WTC11 (cell line): ENCODE results near the gene CEACAM18. TPM values are rescaled to one million over a fixed set of nuclear protein-coding genes. Genes with fewer than 3 reads are reported as not detected.

Experiments used
- ATAC-seq: fragments of 200-7000 bp; cut with Tn5 transposase; 2 replicates; pipeline ENCODE4 v1.10.0; 2021; ENCODE audit warnings: mild to moderate bottlenecking, moderate library complexity
- CTCF ChIA-PET: fragments of 300-600 bp; sonication (Branson Sonifier 250); formaldehyde crosslinking; loops from one replicate; lab custom pipeline; 2021; ENCODE audit warnings: antibody characterized with exemption; lab: Charles Lee
- POLR2A ChIA-PET: fragments of 350-600 bp; sonication (Branson Sonifier 250); formaldehyde crosslinking; loops from one replicate; lab custom pipeline; 2021; ENCODE audit warnings: antibody characterized with exemption; lab: Charles Lee
- DNase-seq: peaks from one replicate; pipeline ENCODE4 v3.0.0; 2021; ENCODE audit warnings: low spot score
- H3K27ac Mint-ChIP-seq: 2 replicates; pipeline ENCODE4 v1.8.0; 2021; ENCODE audit warnings: mixed read lengths
- H3K27me3 Mint-ChIP-seq: 2 replicates; pipeline ENCODE4 v1.8.0; 2021; ENCODE audit warnings: low read depth, mild to moderate bottlenecking, moderate library complexity, mixed read lengths
- H3K36me3 Mint-ChIP-seq: 2 replicates; pipeline ENCODE4 v1.8.0; 2021; ENCODE audit warnings: mixed read lengths
- H3K4me1 Mint-ChIP-seq: 2 replicates; pipeline ENCODE4 v1.8.0; 2022; ENCODE audit warnings: mixed read lengths
- H3K4me3 Mint-ChIP-seq: 2 replicates; pipeline ENCODE4 v1.8.0; 2021; ENCODE audit warnings: mild to moderate bottlenecking, moderate library complexity, mixed read lengths
- H3K9me3 Mint-ChIP-seq: 2 replicates; pipeline ENCODE4 v1.8.0; 2021; ENCODE audit warnings: mixed read lengths
- CREB1 ChIP-seq: sonication (generic); formaldehyde crosslinking; IDR thresholded peaks from 2 replicates; pipeline ENCODE4 v1.8.0; 2023; ENCODE audit warnings: mild to moderate bottlenecking, missing genetic modification reagents
- CREM ChIP-seq: sonication (generic); formaldehyde crosslinking; IDR thresholded peaks from 2 replicates; pipeline ENCODE4 v1.8.1; 2022; ENCODE audit warnings: mild to moderate bottlenecking, missing genetic modification reagents, moderate library complexity
- E2F1 ChIP-seq: sonication (generic); formaldehyde crosslinking; IDR thresholded peaks from 2 replicates; pipeline ENCODE4 v1.8.0; 2022; ENCODE audit warnings: mild to moderate bottlenecking, missing genetic modification reagents
- EMX1 ChIP-seq: fragments of 250-450 bp; sonication (Bioruptor Pico); IDR thresholded peaks from 2 replicates; pipeline ENCODE4 v1.8.0; 2021; ENCODE audit warnings: mild to moderate bottlenecking
- ERG ChIP-seq: fragments of 250-450 bp; sonication (Bioruptor Pico); IDR thresholded peaks from 2 replicates; pipeline ENCODE4 v1.8.0; 2021; ENCODE audit warnings: mild to moderate bottlenecking
- ESRRA ChIP-seq: sonication (generic); formaldehyde crosslinking; IDR thresholded peaks from 2 replicates; pipeline ENCODE4 v1.8.1; 2022; ENCODE audit warnings: mild to moderate bottlenecking, missing genetic modification reagents, borderline replicate concordance
- HMGA2 ChIP-seq: fragments of 250-450 bp; sonication (Bioruptor Pico); IDR thresholded peaks from 2 replicates; pipeline ENCODE4 v1.4.0; 2021; ENCODE audit warnings: mild to moderate bottlenecking, moderate library complexity
- KAT7 ChIP-seq: sonication (generic); formaldehyde crosslinking; IDR thresholded peaks from 2 replicates; pipeline ENCODE4 v1.8.1; 2023; ENCODE audit warnings: missing genetic modification reagents, mild to moderate bottlenecking, borderline replicate concordance
- MXD4 ChIP-seq: fragments of 250-450 bp; sonication (Bioruptor Pico); IDR thresholded peaks from 2 replicates; pipeline ENCODE4 v1.8.0; 2021; ENCODE audit warnings: mild to moderate bottlenecking, moderate library complexity, borderline replicate concordance
- MYBL2 ChIP-seq: sonication (generic); formaldehyde crosslinking; IDR thresholded peaks from 2 replicates; pipeline ENCODE4 v1.8.1; 2023; ENCODE audit warnings: mild to moderate bottlenecking, moderate library complexity, missing genetic modification reagents
- NFATC4 ChIP-seq: fragments of 250-450 bp; sonication (Bioruptor Pico); IDR thresholded peaks from 2 replicates; pipeline ENCODE4 v1.9.0; 2021; ENCODE audit warnings: mild to moderate bottlenecking
- NR1H2 ChIP-seq: sonication (generic); formaldehyde crosslinking; IDR thresholded peaks from 2 replicates; pipeline ENCODE4 v1.9.0; 2021; ENCODE audit warnings: mild to moderate bottlenecking, moderate library complexity, missing genetic modification reagents
- NR3C1 ChIP-seq: sonication (generic); formaldehyde crosslinking; conservative IDR thresholded peaks from 2 replicates; pipeline ENCODE4 v1.8.1; 2023; ENCODE audit warnings: low read depth, mild to moderate bottlenecking, missing genetic modification reagents
- ZNF219 ChIP-seq: sonication (generic); formaldehyde crosslinking; IDR thresholded peaks from 2 replicates; pipeline ENCODE4 v1.8.0; 2023; ENCODE audit warnings: missing genetic modification reagents, mild to moderate bottlenecking, borderline replicate concordance
- ZNF263 ChIP-seq: sonication (generic); formaldehyde crosslinking; IDR thresholded peaks from 2 replicates; pipeline ENCODE4 v1.8.1; 2022; ENCODE audit warnings: low read depth, mild to moderate bottlenecking, moderate library complexity, missing genetic modification reagents
- ZNF281 ChIP-seq: sonication (generic); formaldehyde crosslinking; IDR thresholded peaks from 2 replicates; pipeline ENCODE4 v1.8.0; 2023; ENCODE audit warnings: mild to moderate bottlenecking, missing genetic modification reagents
- ZNF532 ChIP-seq: fragments of 250-450 bp; sonication (Bioruptor Pico); IDR thresholded peaks from 2 replicates; pipeline ENCODE4 v1.9.0; 2021; ENCODE audit warnings: mild to moderate bottlenecking, borderline replicate concordance
- total RNA-seq: library from RNA; stranded (reverse); gene quantifications from 3 replicates; pipeline ENCODE4 v1.2.3, GENCODE V29; 2021
- TF ChIP-seq, protein P1 (sequence below): sonication (generic); formaldehyde crosslinking; IDR thresholded peaks from 2 replicates; pipeline ENCODE4 v1.8.1; 2023; ENCODE audit warnings: mild to moderate bottlenecking, missing genetic modification reagents
- TF ChIP-seq, protein P2 (sequence below): sonication (generic); formaldehyde crosslinking; conservative IDR thresholded peaks from 2 replicates; pipeline ENCODE4 v1.8.1; 2023; ENCODE audit warnings: mild to moderate bottlenecking, low read depth, missing genetic modification reagents, moderate library complexity
- TF ChIP-seq, protein P3 (sequence below): sonication (generic); formaldehyde crosslinking; IDR thresholded peaks from 2 replicates; pipeline ENCODE4 v1.8.0; 2023; ENCODE audit warnings: missing genetic modification reagents

Gene CEACAM18
- total RNA-seq, 1 experiment from 2014 or later: not detected

DNA sequence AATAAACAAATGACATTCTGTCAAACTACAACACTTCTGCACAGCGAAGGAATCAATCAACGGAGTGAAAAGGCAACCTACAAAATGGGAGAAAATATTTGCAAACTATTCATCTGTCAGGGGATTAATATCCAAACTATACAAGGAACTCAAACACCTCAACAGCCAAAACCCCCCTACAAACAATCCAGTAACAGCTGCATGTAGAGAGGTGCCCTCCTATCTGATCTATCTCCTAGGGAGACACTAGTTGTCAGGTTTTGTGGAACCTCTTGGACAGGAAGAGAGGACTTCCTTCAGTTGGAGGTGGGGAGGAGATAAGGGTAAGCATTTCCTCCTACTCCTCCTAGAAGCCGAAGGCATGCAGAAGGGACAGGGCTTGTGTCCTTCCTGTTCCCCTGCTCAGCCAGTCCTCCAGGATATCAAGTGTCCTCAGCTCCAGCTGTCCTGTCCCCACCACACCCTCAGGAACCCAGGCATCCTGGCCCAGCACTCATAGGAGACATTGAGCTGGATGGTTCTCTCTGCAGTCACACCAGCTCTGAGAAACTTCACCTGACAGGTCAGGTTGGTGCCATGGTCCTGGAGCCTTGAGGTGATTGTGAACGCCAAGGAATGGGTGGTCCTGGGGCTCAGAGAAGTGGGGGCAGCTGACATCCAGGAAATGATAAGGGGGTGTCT is 10.3 kb upstream of the CEACAM18 start:
- Mint-ChIP-seq H3K27ac (no peak overlapping the region), H3K4me3 (no peak overlapping the region), H3K9me3 (no peaks in the 10 kb centered on the region), H3K36me3 (no peaks in the 10 kb centered on the region), H3K4me1 (no peaks in the 10 kb centered on the region), H3K27me3 (peaks cover 65% of the 10 kb centered on the region)
- DNase-seq: no peak
- TF ChIP-seq ZNF532 (CRISPR knock-in tag) (no peak), ZNF281 (no peak), MXD4 (CRISPR knock-in tag) (no peak), ERG (CRISPR knock-in tag) (no peak), NR3C1 (CRISPR knock-in tag) (no peak), EMX1 (CRISPR knock-in tag) (no peak), ZNF219 (CRISPR knock-in tag) (no peak), HMGA2 (no peak), NR1H2 (CRISPR knock-in tag) (no peak), MYBL2 (no peak), KAT7 (CRISPR knock-in tag) (no peak), CREM (no peak)
- TF ChIP-seq, protein P1, sequence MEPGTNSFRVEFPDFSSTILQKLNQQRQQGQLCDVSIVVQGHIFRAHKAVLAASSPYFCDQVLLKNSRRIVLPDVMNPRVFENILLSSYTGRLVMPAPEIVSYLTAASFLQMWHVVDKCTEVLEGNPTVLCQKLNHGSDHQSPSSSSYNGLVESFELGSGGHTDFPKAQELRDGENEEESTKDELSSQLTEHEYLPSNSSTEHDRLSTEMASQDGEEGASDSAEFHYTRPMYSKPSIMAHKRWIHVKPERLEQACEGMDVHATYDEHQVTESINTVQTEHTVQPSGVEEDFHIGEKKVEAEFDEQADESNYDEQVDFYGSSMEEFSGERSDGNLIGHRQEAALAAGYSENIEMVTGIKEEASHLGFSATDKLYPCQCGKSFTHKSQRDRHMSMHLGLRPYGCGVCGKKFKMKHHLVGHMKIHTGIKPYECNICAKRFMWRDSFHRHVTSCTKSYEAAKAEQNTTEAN (CRISPR knock-in tag): no peak
- ATAC-seq: no peak
- ChIA-PET CTCF (interaction anchor here (0.7 to 1.9 kb wide), 7 partner anchors 46 to 193 kb away, joined by 3 to 8 read pairs (median 6); no protein-coding TSS in a partner anchor), POLR2A (no interaction called here)

DNA sequence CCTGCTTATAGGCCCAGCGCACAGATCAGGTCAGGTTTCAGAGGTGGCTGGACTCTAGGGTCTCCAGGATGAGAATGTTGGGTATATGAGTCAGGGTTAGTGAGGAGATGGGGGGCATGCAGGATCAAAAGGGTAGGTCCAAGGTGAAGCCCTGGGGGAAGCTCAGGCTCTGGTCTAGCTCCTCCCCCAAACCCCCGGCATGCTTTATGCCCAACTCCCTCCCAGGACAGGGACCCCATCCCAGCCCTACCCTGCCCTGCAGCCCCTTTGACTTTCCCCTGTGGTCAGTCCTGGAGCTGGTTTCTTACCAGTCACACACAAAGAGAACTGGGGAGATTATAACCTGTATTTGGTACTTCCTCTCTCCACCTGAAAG is 9.8 kb upstream of the CEACAM18 start:
- Mint-ChIP-seq H3K4me1 (no peaks in the 10 kb centered on the region), H3K27ac (no peak overlapping the region), H3K9me3 (no peaks in the 10 kb centered on the region), H3K4me3 (no peak overlapping the region), H3K36me3 (no peaks in the 10 kb centered on the region), H3K27me3 (peaks cover 60% of the 10 kb centered on the region)
- POLR2A ChIA-PET: no interaction called here
- ATAC-seq (no peak), DNase-seq (no peak)
- CTCF ChIA-PET: interaction anchor here (0.7 to 7.5 kb wide), 6 partner anchors 46 to 193 kb away, joined by 3 to 65 read pairs (median 6); no protein-coding TSS in a partner anchor
- TF ChIP-seq EMX1 (CRISPR knock-in tag) (no peak), CREB1 (CRISPR knock-in tag) (no peak), NFATC4 (CRISPR knock-in tag) (no peak), MYBL2 (no peak), ESRRA (no peak), ZNF263 (no peak), NR1H2 (CRISPR knock-in tag) (no peak), E2F1 (CRISPR knock-in tag) (no peak)
- TF ChIP-seq, protein P2, sequence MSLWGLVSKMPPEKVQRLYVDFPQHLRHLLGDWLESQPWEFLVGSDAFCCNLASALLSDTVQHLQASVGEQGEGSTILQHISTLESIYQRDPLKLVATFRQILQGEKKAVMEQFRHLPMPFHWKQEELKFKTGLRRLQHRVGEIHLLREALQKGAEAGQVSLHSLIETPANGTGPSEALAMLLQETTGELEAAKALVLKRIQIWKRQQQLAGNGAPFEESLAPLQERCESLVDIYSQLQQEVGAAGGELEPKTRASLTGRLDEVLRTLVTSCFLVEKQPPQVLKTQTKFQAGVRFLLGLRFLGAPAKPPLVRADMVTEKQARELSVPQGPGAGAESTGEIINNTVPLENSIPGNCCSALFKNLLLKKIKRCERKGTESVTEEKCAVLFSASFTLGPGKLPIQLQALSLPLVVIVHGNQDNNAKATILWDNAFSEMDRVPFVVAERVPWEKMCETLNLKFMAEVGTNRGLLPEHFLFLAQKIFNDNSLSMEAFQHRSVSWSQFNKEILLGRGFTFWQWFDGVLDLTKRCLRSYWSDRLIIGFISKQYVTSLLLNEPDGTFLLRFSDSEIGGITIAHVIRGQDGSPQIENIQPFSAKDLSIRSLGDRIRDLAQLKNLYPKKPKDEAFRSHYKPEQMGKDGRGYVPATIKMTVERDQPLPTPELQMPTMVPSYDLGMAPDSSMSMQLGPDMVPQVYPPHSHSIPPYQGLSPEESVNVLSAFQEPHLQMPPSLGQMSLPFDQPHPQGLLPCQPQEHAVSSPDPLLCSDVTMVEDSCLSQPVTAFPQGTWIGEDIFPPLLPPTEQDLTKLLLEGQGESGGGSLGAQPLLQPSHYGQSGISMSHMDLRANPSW (CRISPR knock-in tag): no peak
- TF ChIP-seq, protein P3, sequence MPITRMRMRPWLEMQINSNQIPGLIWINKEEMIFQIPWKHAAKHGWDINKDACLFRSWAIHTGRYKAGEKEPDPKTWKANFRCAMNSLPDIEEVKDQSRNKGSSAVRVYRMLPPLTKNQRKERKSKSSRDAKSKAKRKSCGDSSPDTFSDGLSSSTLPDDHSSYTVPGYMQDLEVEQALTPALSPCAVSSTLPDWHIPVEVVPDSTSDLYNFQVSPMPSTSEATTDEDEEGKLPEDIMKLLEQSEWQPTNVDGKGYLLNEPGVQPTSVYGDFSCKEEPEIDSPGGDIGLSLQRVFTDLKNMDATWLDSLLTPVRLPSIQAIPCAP (CRISPR knock-in tag): no peak
